ENCODE results near the gene ANO4.
"Not testable (repeated sequence)": the region's sequence is repeated elsewhere in the genome, so short reads cannot be mapped to it uniquely, and the experiment has no call there.

ANO4 gene

DNA sequence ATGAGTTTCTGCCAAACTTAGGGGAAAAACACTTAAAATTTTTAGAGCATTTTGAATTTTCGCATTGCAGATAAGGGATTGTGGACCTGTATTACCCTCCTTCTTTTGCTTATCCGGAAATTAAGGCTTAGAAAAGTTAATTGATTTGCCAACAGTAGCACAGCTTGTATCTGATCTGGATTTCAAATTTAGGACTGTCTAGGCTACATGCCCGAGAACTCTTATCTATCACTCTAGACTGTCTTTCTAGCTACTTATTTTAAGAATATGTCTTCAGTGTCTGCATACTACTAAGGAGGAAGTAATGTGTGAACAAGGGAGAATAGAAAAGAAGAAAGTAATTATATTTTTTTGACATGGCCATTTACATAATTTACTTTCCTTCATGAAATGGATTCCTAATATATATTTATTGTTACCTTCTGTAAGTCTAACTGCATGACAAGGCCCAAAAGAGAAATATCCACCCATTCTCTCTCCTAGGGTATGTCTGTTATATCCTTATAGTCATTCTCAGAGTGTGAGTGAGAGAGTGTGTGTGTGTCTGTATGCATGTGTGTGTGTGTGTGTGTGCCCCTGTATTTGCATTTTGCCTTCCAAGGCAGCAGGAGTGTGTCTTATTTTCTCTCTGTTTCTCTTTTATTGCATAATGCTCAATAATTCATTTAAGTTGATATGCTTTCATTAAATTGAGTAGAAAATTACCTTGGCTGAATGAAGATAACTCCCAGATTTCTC lies 283.4 kb downstream of the ANO4 start:
- peaks cover 3 to 4% of the 10 kb centered on the region in 2 donors for H3K9me3 Mint-ChIP-seq
- H3K4me1 Mint-ChIP-seq = no peaks in the 10 kb centered on the region
- ATAC-seq (replicated peaks) (no peak), DNase-seq (no peak)
- H3K27me3 Mint-ChIP-seq = no peaks in the 10 kb centered on the region
- no peak overlapping the region for H3K27ac Mint-ChIP-seq
- no peak overlapping the region for H3K4me3 Mint-ChIP-seq
- H3K36me3 Mint-ChIP-seq = no peaks in the 10 kb centered on the region

GRCh38 chr12:101078536-101079285 lies 284.1 kb downstream of the ANO4 start:
- ATAC-seq (replicated peaks) = no peak
- Mint-ChIP-seq H3K36me3 (no peaks in the 10 kb centered on the region), H3K4me1 (no peaks in the 10 kb centered on the region), H3K27me3 (no peaks in the 10 kb centered on the region), H3K4me3 (no peak overlapping the region), H3K9me3 (peaks cover 2 to 4% of the 10 kb centered on the region in 2 donors), H3K27ac (no peak overlapping the region)
- DNase-seq = no peak

DNA sequence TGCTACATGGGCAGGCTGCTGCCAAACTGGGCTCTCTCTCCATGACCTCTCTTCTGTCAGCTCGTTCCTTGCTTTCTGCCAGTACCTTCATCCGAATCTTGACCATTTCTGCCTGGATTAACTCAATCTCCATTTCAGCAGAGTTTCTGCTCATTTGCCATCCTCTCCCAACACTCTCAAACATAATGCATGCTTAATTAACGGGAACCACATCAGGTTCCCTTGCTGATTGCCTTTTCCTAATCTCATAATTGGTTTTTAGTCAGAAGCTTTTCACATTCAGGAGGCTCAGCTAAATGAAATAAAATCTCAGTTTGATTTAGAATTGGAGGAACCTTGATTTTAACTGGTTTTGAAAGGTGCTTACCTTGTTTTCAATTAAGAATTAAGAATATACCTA lies 288.1 kb downstream of the ANO4 start:
- Mint-ChIP-seq H3K9me3 (peaks cover 4% of the 10 kb centered on the region in 2 donors), H3K27me3 (peaks cover 0 to 3% of the 10 kb centered on the region in 2 donors), H3K4me1 (peaks cover 0 to 3% of the 10 kb centered on the region in 2 donors), H3K27ac (no peak overlapping the region), H3K4me3 (no peak overlapping the region), H3K36me3 (no peaks in the 10 kb centered on the region)
- ATAC-seq (replicated peaks) (no peak), DNase-seq (no peak)

DNA sequence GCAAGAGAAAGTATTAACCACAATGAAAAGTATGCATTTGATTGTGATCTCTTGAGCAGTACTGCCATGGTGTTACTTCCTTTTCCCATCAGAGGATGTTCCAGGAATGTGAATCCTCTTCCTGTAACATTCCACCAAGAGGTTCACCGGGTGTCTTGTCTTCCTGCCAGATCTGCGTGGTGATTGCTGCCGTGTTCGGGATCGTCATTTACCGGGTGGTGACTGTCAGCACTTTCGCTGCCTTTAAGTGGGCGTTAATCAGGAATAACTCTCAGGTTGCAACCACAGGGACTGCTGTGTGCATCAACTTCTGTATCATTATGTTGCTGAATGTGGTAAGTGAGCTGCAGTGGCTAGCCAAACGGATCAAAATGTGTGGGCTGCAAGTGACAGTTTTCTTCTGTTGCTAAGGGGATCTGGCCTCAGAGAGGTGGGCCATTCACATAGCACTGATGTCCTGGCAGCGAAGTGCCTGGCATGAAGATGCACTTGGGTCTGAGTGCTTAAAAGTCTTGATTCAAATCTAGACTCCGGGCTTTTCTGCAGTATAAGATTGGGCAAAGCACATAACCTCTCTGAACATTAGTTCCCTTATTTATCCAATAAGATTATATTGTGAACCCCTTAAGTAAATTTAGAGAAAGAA lies 292.0 kb downstream of the ANO4 start:
- DNase-seq (no peak), ATAC-seq (replicated peaks) (no peak)
- peaks cover 3 to 4% of the 10 kb centered on the region in 2 donors for H3K9me3 Mint-ChIP-seq
- H3K27me3 Mint-ChIP-seq = peaks cover 0 to 5% of the 10 kb centered on the region in 2 donors
- no peaks in the 10 kb centered on the region for H3K36me3 Mint-ChIP-seq
- H3K4me1 Mint-ChIP-seq = peaks cover 0 to 3% of the 10 kb centered on the region in 2 donors
- no peak overlapping the region for H3K27ac Mint-ChIP-seq
- no peak overlapping the region for H3K4me3 Mint-ChIP-seq

DNA sequence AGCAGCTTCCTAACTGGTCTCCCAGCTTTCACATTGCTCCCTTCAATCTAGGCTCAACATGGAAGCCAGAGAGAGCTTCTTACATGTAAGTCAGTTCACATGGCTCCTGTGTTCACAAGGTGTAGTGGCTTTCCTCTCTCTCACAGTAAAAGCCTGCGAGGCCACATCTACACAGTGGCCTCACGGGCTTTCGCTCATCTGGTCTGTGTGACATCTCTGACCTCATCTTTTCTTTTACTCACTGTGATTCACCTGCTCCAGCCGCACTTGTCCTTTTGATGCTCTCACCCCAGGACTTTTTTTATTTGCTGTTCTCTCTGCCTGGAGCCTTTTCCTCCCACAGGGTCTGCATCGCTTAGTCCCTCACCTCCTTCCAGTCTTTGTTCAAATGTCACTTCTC lies 293.3 kb downstream of the ANO4 start:
- ATAC-seq (replicated peaks) (no peak), DNase-seq (no peak)
- Mint-ChIP-seq H3K36me3 (no peaks in the 10 kb centered on the region), H3K27me3 (peaks cover 0 to 5% of the 10 kb centered on the region in 2 donors), H3K9me3 (peaks cover 0 to 2% of the 10 kb centered on the region in 2 donors), H3K4me1 (peaks cover 0 to 3% of the 10 kb centered on the region in 2 donors), H3K27ac (no peak overlapping the region), H3K4me3 (no peak overlapping the region)

GRCh38 chr12:101089271-101089670 lies 294.7 kb downstream of the ANO4 start:
- H3K27me3 Mint-ChIP-seq = peaks cover 0 to 5% of the 10 kb centered on the region in 2 donors
- ATAC-seq (replicated peaks) = no peak
- peaks cover 0 to 3% of the 10 kb centered on the region in 2 donors for H3K4me1 Mint-ChIP-seq
- peaks cover 0 to 2% of the 10 kb centered on the region in 2 donors for H3K9me3 Mint-ChIP-seq
- no peaks in the 10 kb centered on the region for H3K36me3 Mint-ChIP-seq
- no peak for DNase-seq
- H3K4me3 Mint-ChIP-seq = no peak overlapping the region
- no peak overlapping the region for H3K27ac Mint-ChIP-seq

DNA sequence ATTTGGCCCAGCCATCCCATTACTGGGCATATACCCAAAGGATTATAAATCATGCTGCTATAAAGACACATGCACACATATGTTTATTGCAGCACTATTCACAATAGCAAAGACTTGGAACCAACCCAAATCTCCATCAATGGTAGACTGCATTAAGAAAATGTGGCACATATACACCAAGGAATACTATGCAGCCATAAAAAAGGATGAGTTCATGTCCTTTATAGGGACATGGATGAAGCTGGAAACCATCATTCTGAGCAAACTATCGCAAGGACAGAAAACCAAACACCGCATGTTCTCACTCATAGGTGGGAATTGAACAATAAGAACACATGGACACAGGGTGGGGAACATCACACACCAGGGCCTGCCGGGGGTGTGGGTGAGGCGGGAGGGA lies 295.6 kb downstream of the ANO4 start:
- not testable (repeated sequence) for H3K9me3 Mint-ChIP-seq; H3K4me1 Mint-ChIP-seq; H3K36me3 Mint-ChIP-seq; ATAC-seq (replicated peaks); H3K27me3 Mint-ChIP-seq; H3K4me3 Mint-ChIP-seq; H3K27ac Mint-ChIP-seq; DNase-seq

DNA sequence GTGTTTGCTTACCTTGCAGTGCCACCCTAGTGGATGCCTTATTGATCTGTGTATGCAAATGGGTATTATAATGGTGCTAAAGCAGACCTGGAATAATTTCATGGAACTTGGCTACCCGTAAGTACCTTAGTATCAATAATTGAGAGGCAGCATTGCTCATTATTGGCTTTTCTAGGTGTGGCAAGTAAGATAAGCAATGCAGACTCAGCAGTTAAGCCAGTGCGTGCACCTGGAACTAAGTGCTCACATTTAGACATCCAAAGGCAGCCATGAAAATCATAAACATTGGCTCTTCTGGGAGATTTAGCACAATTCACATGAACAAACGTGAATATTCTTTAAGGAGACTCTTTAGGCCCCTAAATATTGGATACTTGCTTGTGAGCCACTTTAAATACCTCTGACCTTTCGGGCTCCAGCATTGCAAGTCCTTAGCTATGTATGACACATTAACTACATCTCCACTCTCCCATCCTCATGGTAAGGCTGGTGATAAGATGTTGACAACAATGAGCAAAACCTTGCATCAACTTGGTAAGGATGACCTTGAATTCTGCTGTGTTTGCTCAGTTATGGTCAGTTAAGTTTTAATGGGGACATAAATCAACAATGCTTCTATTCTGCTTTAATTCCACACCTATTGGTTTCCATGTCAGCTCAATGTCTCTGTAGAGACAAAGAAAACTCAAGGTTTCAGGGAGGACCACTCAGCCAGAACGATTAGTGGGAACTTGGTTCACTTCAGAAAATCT lies 303.4 kb downstream of the ANO4 start:
- Mint-ChIP-seq H3K27ac (no peak overlapping the region), H3K4me1 (no peaks in the 10 kb centered on the region), H3K9me3 (no peaks in the 10 kb centered on the region), H3K27me3 (no peaks in the 10 kb centered on the region), H3K4me3 (no peak overlapping the region), H3K36me3 (no peaks in the 10 kb centered on the region)
- ATAC-seq (replicated peaks) (no peak), DNase-seq (no peak)

DNA sequence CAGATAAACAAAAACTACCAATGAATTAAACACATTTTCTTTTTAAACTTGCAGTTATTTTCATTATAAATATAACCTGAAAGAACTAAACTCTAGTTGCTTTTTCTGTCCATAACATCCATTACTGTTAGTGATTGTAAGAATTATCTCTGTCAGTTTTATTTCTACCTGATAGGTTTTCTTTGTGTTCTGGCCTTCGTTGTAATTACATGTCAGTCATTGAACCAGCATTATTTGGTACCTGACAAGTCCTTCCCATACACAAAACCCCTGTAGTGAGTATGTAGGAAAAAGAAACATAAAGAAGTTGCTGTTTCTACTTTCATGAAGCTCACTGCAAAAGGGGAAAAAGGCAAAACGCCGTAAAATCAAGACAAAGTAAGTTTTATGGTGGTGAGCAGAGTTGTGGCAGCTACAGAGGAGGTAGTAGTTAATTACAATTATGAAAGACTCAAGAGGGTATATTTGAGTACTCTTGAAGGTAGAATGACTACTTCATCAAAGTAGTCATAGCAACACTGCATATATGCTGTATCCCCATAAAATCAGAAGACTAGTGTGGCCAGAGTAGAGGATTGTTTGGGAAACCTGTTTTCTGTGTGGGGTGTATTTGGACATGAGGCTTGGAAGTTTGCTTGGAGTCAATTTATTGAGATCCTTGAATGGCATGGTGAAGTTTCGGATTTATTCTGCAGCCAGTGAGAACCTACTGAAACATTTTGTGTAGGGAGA lies 312.6 kb downstream of the ANO4 start:
- Mint-ChIP-seq H3K4me3 (no peak overlapping the region), H3K27me3 (no peaks in the 10 kb centered on the region), H3K9me3 (peaks cover 0 to 3% of the 10 kb centered on the region in 2 donors), H3K4me1 (no peaks in the 10 kb centered on the region), H3K27ac (no peak overlapping the region), H3K36me3 (no peaks in the 10 kb centered on the region)
- DNase-seq (no peak), ATAC-seq (replicated peaks) (no peak)

GRCh38 chr12:101108130-101108529 lies 313.6 kb downstream of the ANO4 start:
- Mint-ChIP-seq H3K36me3 (no peaks in the 10 kb centered on the region), H3K27ac (no peak overlapping the region), H3K4me3 (no peak overlapping the region), H3K9me3 (peaks cover 0 to 3% of the 10 kb centered on the region in 2 donors), H3K27me3 (no peaks in the 10 kb centered on the region), H3K4me1 (no peaks in the 10 kb centered on the region)
- ATAC-seq (replicated peaks) = no peak
- no peak for DNase-seq

DNA sequence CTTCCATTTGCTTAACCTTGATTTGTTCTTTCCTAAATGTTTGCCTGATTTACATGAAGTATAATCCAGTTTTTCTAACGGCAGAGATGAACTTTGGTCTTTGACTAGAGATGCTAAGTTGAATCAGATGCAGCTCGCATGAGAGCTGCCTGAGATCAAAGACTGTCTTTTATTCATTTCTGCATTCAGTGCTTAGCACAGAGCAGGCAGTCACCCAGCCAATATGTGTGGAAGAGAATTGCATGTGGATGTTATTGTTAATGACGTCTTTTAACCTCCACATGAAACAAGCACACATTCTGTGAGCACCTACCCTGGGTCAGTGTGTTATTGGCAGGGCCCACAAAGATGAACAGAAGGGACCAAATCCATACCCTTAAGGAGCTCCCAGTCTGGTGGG lies 316.3 kb downstream of the ANO4 start:
- ATAC-seq (replicated peaks) (no peak), DNase-seq (no peak)
- H3K4me3 Mint-ChIP-seq = no peak overlapping the region
- H3K27me3 Mint-ChIP-seq = no peaks in the 10 kb centered on the region
- H3K4me1 Mint-ChIP-seq = no peaks in the 10 kb centered on the region
- no peaks in the 10 kb centered on the region for H3K36me3 Mint-ChIP-seq
- H3K9me3 Mint-ChIP-seq = no peaks in the 10 kb centered on the region
- no peak overlapping the region for H3K27ac Mint-ChIP-seq

DNA sequence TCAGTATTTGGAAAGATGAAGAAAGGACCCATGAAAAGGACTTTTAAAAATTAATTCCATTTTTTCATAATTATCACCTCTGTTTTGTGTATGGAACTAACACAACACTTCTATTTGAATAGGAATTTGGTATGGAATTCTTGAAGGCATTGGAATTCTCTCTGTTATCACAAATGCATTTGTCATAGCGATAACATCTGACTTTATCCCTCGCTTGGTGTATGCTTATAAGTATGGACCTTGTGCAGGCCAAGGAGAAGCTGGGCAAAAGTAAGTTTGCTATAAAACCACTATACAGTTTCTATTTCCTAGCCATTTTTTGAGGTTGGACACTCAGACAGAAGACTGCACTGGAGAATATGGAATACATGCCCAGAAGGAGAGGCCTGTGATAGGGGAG lies 316.9 kb downstream of the ANO4 start:
- Mint-ChIP-seq H3K36me3 (no peaks in the 10 kb centered on the region), H3K9me3 (no peaks in the 10 kb centered on the region)
- ATAC-seq (replicated peaks) = no peak

DNA sequence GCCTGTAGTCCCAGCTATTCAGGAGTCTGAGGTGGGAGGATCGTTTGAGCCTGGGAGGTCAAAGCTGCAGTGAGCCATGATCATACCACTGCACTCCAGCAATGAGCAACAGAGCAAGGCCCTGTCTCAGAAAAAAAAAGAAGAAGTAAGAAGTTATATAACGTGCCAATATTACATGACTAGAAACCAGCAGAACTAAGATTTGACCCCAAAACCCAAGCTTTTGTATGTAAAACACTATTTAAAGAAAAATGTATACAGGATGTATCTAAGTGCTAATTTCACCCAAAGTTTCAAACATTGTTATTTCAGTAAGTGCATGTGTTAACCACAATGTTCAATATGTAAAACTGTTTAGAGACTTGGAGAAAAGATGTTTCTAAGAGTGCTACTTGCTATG lies 320.8 kb downstream of the ANO4 start:
- no peaks in the 10 kb centered on the region for H3K36me3 Mint-ChIP-seq
- H3K4me3 Mint-ChIP-seq = no peak overlapping the region
- no peak overlapping the region for H3K27ac Mint-ChIP-seq
- no peaks in the 10 kb centered on the region for H3K27me3 Mint-ChIP-seq
- H3K4me1 Mint-ChIP-seq = no peaks in the 10 kb centered on the region
- no peaks in the 10 kb centered on the region for H3K9me3 Mint-ChIP-seq
- ATAC-seq (replicated peaks) (no peak), DNase-seq (no peak)

More for the DNA sequence above, 316.9 kb downstream of the ANO4 start:
- Mint-ChIP-seq H3K27ac (no peak overlapping the region), H3K27me3 (no peaks in the 10 kb centered on the region), H3K4me1 (no peaks in the 10 kb centered on the region), H3K4me3 (no peak overlapping the region)
- no peak for DNase-seq

GRCh38 chr12:101116911-101117310 lies 322.3 kb downstream of the ANO4 start:
- H3K36me3 Mint-ChIP-seq = no peaks in the 10 kb centered on the region
- no peaks in the 10 kb centered on the region for H3K4me1 Mint-ChIP-seq
- ATAC-seq (replicated peaks) = no peak

More at GRCh38 chr12:101116911-101117310, 322.3 kb downstream of the ANO4 start:
- H3K9me3 Mint-ChIP-seq = peaks cover 0 to 2% of the 10 kb centered on the region in 2 donors
- H3K4me3 Mint-ChIP-seq = no peak overlapping the region
- no peaks in the 10 kb centered on the region for H3K27me3 Mint-ChIP-seq
- no peak overlapping the region for H3K27ac Mint-ChIP-seq
- DNase-seq = no peak

Measured in stimulated activated naive B cell treated with anti-CD40 and anti-IgM and Interleukin-4, amounts not matched to agents 10 μg/mL and 1 μg/mL and 100 μg/mL, for 72 hours (primary cell).